ENCODE results near the gene AHCYL2. TPM values are rescaled to one million over a fixed set of nuclear protein-coding genes. Genes with fewer than 3 reads are reported as not detected.
"Not testable (repeated sequence)": the region's sequence is repeated elsewhere in the genome, so short reads cannot be mapped to it uniquely, and the experiment has no call there.

The AHCYL2 gene
- total RNA-seq, 1 donor from 2014 or later: 19.0 TPM

DNA sequence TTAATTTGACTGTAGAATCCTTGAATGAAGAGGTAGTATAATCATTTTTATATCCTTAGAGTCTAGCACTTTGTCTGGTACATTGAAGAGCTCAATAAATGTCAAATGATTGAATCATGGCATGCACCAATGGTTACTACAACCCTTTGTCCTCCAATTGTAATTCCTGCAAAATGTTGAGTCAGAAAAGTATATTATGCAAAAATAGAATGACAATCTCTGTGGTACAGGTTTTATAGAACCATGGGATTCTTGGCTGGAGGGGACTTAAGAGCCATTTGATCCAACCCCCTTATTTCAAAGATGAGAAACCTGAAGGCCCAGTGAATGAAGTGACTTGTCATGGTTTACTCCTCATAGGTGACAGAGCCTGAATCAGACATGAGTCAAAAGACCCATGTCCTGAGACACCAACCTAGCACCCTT, 246.6 kb downstream of the AHCYL2 start:
- no peaks in the 10 kb centered on the region for H3K36me3 Mint-ChIP-seq (ENCODE audit: unreplicated experiment)
- TF ChIP-seq, protein P1, sequence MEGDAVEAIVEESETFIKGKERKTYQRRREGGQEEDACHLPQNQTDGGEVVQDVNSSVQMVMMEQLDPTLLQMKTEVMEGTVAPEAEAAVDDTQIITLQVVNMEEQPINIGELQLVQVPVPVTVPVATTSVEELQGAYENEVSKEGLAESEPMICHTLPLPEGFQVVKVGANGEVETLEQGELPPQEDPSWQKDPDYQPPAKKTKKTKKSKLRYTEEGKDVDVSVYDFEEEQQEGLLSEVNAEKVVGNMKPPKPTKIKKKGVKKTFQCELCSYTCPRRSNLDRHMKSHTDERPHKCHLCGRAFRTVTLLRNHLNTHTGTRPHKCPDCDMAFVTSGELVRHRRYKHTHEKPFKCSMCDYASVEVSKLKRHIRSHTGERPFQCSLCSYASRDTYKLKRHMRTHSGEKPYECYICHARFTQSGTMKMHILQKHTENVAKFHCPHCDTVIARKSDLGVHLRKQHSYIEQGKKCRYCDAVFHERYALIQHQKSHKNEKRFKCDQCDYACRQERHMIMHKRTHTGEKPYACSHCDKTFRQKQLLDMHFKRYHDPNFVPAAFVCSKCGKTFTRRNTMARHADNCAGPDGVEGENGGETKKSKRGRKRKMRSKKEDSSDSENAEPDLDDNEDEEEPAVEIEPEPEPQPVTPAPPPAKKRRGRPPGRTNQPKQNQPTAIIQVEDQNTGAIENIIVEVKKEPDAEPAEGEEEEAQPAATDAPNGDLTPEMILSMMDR (IDR thresholded peaks at IDR 0.05): no peak
- no peak for DNase-seq (ENCODE audit: extremely low spot score, unreplicated experiment)
- H3K9me3 Mint-ChIP-seq (ENCODE audit: unreplicated experiment): no peaks in the 10 kb centered on the region
- no peak overlapping the region for H3K4me3 Mint-ChIP-seq (ENCODE audit: unreplicated experiment)
- H3K27ac Mint-ChIP-seq (ENCODE audit: unreplicated experiment): no peak overlapping the region
- no peaks in the 10 kb centered on the region for H3K27me3 Mint-ChIP-seq (ENCODE audit: unreplicated experiment)
- H3K4me1 Mint-ChIP-seq (ENCODE audit: unreplicated experiment): no peaks in the 10 kb centered on the region

DNA sequence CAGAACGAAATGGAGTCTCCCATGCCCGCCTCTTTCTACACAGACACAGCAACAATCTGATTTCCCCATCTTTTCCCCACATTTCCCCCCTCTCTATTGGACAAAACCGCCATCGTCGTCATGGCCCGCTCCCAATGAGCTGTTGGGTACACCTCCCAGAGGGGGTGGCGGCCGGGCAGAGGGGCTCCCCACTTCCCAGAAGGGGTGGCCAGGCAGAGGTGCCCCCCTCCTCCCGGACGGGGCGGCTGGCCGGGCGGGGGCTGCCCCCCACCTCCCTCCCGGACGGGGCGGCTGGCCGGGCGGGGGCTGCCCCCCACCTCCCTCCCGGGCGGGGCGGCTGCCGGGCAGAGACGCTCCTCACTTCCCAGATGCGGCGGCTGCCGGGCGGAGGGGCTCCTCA, 251.1 kb downstream of the AHCYL2 start:
- DNase-seq (ENCODE audit: extremely low spot score, unreplicated experiment); H3K27me3 Mint-ChIP-seq (ENCODE audit: unreplicated experiment); H3K27ac Mint-ChIP-seq (ENCODE audit: unreplicated experiment); H3K4me1 Mint-ChIP-seq (ENCODE audit: unreplicated experiment); H3K36me3 Mint-ChIP-seq (ENCODE audit: unreplicated experiment); H3K4me3 Mint-ChIP-seq (ENCODE audit: unreplicated experiment); H3K9me3 Mint-ChIP-seq (ENCODE audit: unreplicated experiment): not testable (repeated sequence)

DNA sequence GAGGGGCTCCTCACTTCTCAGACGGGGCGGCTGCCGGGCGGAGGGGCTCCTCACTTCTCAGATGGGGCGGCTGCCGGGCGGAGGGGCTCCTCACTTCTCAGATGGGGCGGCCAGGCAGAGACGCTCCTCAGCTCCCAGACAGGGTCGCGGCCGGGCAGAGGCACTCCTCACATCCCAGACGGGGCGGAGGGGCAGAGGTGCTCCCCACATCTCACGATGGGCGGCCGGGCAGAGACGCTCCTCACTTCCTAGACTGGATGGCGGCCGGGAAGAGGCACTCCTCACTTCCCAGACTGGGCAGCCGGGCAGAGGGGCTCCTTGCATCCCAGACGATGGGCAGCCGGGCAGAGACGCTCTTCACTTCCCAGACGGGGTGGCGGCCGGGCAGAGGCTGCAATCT, 251.6 kb downstream of the AHCYL2 start:
- DNase-seq (ENCODE audit: extremely low spot score, unreplicated experiment); H3K9me3 Mint-ChIP-seq (ENCODE audit: unreplicated experiment); H3K27me3 Mint-ChIP-seq (ENCODE audit: unreplicated experiment); H3K36me3 Mint-ChIP-seq (ENCODE audit: unreplicated experiment); H3K4me3 Mint-ChIP-seq (ENCODE audit: unreplicated experiment); H3K27ac Mint-ChIP-seq (ENCODE audit: unreplicated experiment); H3K4me1 Mint-ChIP-seq (ENCODE audit: unreplicated experiment): not testable (repeated sequence)

Other genes starting within 250 kb of the AHCYL2 start
- 46.0 and 46.2 TPM in 2 replicates for gene TNPO3, start 169.9 kb upstream of the AHCYL2 start, total RNA-seq
- gene TSPAN33, start 80.3 kb upstream of the AHCYL2 start, total RNA-seq: 0.39 and 1.2 TPM in 2 replicates
- 40.2 and 41.6 TPM in 2 replicates for gene SMO, start 36.4 kb upstream of the AHCYL2 start, total RNA-seq
- gene STRIP2, start 209.4 kb downstream of the AHCYL2 start, total RNA-seq: 0.73 and 0.81 TPM in 2 replicates